ENCODE measurements around the gene TMEM271. TPM values are rescaled to one million over a fixed set of nuclear protein-coding genes. Genes with fewer than 3 reads are reported as not detected.

Gene TMEM271
- total RNA-seq, 2 donors from 2014 or later: not detected

GRCh38 chr4:548976-549375 is 27.1 kb downstream of the TMEM271 start:
- TF ChIP-seq, protein P1, sequence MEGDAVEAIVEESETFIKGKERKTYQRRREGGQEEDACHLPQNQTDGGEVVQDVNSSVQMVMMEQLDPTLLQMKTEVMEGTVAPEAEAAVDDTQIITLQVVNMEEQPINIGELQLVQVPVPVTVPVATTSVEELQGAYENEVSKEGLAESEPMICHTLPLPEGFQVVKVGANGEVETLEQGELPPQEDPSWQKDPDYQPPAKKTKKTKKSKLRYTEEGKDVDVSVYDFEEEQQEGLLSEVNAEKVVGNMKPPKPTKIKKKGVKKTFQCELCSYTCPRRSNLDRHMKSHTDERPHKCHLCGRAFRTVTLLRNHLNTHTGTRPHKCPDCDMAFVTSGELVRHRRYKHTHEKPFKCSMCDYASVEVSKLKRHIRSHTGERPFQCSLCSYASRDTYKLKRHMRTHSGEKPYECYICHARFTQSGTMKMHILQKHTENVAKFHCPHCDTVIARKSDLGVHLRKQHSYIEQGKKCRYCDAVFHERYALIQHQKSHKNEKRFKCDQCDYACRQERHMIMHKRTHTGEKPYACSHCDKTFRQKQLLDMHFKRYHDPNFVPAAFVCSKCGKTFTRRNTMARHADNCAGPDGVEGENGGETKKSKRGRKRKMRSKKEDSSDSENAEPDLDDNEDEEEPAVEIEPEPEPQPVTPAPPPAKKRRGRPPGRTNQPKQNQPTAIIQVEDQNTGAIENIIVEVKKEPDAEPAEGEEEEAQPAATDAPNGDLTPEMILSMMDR (conservative IDR thresholded peaks at IDR 0.05): no peak
- no peak overlapping the region for H3K27ac Mint-ChIP-seq
- Histone ChIP-seq H3K27ac (ENCODE audit: low read depth, low read length) (no peak overlapping the region), H3K9me3 (ENCODE audit: control insufficient read depth, low read length) (peaks cover 10% of the 10 kb centered on the region), H3K4me1 (ENCODE audit: control insufficient read depth, insufficient read depth, low read length) (no peaks in the 10 kb centered on the region), H3K27me3 (ENCODE audit: control insufficient read depth, insufficient read depth, low read length, poor library complexity, severe bottlenecking) (peaks cover 2% of the 10 kb centered on the region), H3K36me3 (ENCODE audit: control insufficient read depth, insufficient read depth, low read length) (no peaks in the 10 kb centered on the region), H3K4me3 (ENCODE audit: low read length) (no peak overlapping the region), H3K9ac (ENCODE audit: extremely low read depth, low read length, poor library complexity, severe bottlenecking) (no peak overlapping the region)
- no peaks in the 10 kb centered on the region for H3K4me1 Mint-ChIP-seq
- H3K36me3 Mint-ChIP-seq (ENCODE audit: low read depth): no peaks in the 10 kb centered on the region
- H3K9me3 Mint-ChIP-seq: peaks cover 28% of the 10 kb centered on the region
- H3K4me3 Mint-ChIP-seq: no peak overlapping the region
- WGBS, 2 experiments (ENCODE audit: insufficient coverage in 1 of 2, insufficient read length in 1 of 2): 42 to 43% methylated on average over 4 to 8 of the region's 8 CpGs
- no peak for DNase-seq
- H3K27me3 Mint-ChIP-seq (ENCODE audit: insufficient read depth): peaks cover 26% of the 10 kb centered on the region

GRCh38 chr4:545612-546011 is 30.5 kb downstream of the TMEM271 start:
- Mint-ChIP-seq H3K27me3 (ENCODE audit: insufficient read depth) (peaks cover 31% of the 10 kb centered on the region), H3K4me1 (no peaks in the 10 kb centered on the region), H3K4me3 (no peak overlapping the region), H3K9me3 (peaks cover 6% of the 10 kb centered on the region), H3K27ac (no peak overlapping the region), H3K36me3 (ENCODE audit: low read depth) (no peaks in the 10 kb centered on the region)
- TF ChIP-seq, protein P1 (conservative IDR thresholded peaks at IDR 0.05): no peak
- Histone ChIP-seq H3K27me3 (ENCODE audit: control insufficient read depth, insufficient read depth, low read length, poor library complexity, severe bottlenecking) (peaks cover 16% of the 10 kb centered on the region), H3K36me3 (ENCODE audit: control insufficient read depth, insufficient read depth, low read length) (no peaks in the 10 kb centered on the region), H3K9ac (ENCODE audit: extremely low read depth, low read length, poor library complexity, severe bottlenecking) (no peak overlapping the region), H3K27ac (ENCODE audit: low read depth, low read length) (no peak overlapping the region), H3K4me3 (ENCODE audit: low read length) (no peak overlapping the region), H3K4me1 (ENCODE audit: control insufficient read depth, insufficient read depth, low read length) (no peaks in the 10 kb centered on the region), H3K9me3 (ENCODE audit: control insufficient read depth, low read length) (no peaks in the 10 kb centered on the region)
- DNase-seq: no peak
- 87 to 89% methylated on average over 3 to 5 of the region's 5 CpGs for WGBS, 2 experiments (ENCODE audit: insufficient coverage in 1 of 2, insufficient read length in 1 of 2)

DNA sequence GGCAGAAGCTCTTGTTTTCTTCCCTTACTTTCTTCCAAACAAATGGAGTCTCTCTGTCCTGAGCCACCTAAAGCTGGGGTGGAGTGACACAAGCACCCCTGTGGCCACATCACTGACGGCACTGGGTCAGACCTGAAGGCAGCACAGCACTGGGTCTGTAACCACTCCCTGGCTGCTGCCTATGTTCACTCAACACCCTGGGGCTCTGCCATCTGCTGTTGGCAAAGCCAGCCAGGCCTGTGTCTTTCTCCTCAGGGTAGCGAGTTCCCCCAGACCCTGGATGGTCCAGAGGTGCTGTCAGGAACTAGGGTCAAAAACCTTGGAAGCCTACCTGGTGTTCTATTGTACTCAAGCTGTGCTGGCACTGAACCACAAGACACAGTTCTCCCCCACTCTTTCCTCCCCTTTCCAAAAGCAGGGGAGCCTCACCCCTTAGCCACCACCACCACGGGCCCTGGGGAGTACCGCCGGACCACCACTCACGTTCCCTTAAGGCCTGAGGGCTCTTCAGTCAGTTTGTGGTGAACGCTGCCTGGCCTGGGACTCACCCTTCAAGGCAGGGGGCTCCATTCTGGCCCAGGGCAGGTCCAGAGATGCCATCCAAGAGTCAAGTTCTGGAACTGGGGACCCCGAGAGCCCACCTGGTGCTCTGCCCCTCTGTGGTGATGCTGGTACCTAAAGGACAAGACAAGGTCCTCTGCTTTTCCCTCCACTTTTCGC is 31.5 kb downstream of the TMEM271 start:
- Mint-ChIP-seq H3K4me3 (no peak overlapping the region), H3K9me3 (peaks cover 3% of the 10 kb centered on the region), H3K36me3 (ENCODE audit: low read depth) (no peaks in the 10 kb centered on the region), H3K27ac (no peak overlapping the region), H3K27me3 (ENCODE audit: insufficient read depth) (peaks cover 31% of the 10 kb centered on the region), H3K4me1 (no peaks in the 10 kb centered on the region)
- H3K27me3 ChIP-seq (ENCODE audit: control insufficient read depth, insufficient read depth, low read length, poor library complexity, severe bottlenecking): peaks cover 16% of the 10 kb centered on the region
- no peak for DNase-seq
- no peak overlapping the region for H3K9ac ChIP-seq (ENCODE audit: extremely low read depth, low read length, poor library complexity, severe bottlenecking)
- no peaks in the 10 kb centered on the region for H3K9me3 ChIP-seq (ENCODE audit: control insufficient read depth, low read length)
- no peak overlapping the region for H3K27ac ChIP-seq (ENCODE audit: low read depth, low read length)
- H3K4me3 ChIP-seq (ENCODE audit: low read length): no peak overlapping the region
- TF ChIP-seq, protein P1 (conservative IDR thresholded peaks at IDR 0.05): no peak
- H3K4me1 ChIP-seq (ENCODE audit: control insufficient read depth, insufficient read depth, low read length): no peaks in the 10 kb centered on the region
- no peaks in the 10 kb centered on the region for H3K36me3 ChIP-seq (ENCODE audit: control insufficient read depth, insufficient read depth, low read length)
- WGBS, 2 experiments (ENCODE audit: insufficient coverage in 1 of 2, insufficient read length in 1 of 2): 89 to 90% methylated on average over 3 to 9 of the region's 9 CpGs
